Measurements from ENCODE around the gene NFRKB.

DNA sequence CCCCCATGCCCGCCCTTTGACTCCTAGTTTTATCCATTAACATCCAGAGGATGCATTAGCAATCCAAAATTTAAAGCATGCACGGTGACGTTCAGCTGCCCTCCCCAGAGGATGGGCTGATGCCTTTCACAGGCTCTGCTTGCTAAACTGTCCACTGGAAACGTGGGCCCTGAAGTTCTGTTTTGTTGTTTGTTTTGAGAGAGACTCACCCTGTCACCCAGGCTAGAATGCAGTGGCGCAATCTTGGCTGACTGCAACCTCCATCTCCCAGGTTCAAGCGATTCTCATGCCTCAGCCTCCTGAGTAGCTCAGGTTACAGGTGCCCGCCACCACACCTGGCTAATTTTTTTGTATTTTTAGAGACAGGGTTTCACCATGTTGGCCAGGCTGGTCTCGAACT lies 39.3 kb downstream of the NFRKB start:
- TF ChIP-seq, protein P1, sequence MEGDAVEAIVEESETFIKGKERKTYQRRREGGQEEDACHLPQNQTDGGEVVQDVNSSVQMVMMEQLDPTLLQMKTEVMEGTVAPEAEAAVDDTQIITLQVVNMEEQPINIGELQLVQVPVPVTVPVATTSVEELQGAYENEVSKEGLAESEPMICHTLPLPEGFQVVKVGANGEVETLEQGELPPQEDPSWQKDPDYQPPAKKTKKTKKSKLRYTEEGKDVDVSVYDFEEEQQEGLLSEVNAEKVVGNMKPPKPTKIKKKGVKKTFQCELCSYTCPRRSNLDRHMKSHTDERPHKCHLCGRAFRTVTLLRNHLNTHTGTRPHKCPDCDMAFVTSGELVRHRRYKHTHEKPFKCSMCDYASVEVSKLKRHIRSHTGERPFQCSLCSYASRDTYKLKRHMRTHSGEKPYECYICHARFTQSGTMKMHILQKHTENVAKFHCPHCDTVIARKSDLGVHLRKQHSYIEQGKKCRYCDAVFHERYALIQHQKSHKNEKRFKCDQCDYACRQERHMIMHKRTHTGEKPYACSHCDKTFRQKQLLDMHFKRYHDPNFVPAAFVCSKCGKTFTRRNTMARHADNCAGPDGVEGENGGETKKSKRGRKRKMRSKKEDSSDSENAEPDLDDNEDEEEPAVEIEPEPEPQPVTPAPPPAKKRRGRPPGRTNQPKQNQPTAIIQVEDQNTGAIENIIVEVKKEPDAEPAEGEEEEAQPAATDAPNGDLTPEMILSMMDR (IDR thresholded peaks at IDR 0.05; ENCODE audit: low read depth, low read length) = no peak
- no peak for TF ChIP-seq EZH2phosphoT487 (IDR thresholded peaks at IDR 0.05; ENCODE audit: low read depth)
